GM10248 (cell line): ENCODE measurements around the gene HOXB5.

Experiments
- CTCF ChIA-PET: fragments of 300-600 bp; sonication (Branson Sonifier 250); formaldehyde crosslinking; extraction: SDS; loops from one replicate; lab custom pipeline; 2021; ENCODE audit warnings: antibody characterized with exemption; lab: Yijun Ruan, JAX
- POLR2A ChIA-PET: fragments of 350-650 bp; sonication (Branson Sonifier 250); formaldehyde crosslinking; extraction: SDS; loops from one replicate; lab custom pipeline; 2020; ENCODE audit warnings: antibody characterized with exemption; lab: Yijun Ruan, JAX
- DNase-seq: peaks from one replicate; pipeline ENCODE4 v3.0.0; 2012; ENCODE audit errors: extremely low spot score
- CTCF ChIP-seq: IDR thresholded peaks from 2 replicates; pipeline ENCODE4 v1.5.1; 2012; ENCODE audit warnings: mild to moderate bottlenecking, low read depth; ENCODE audit errors: extremely low read depth, missing control alignments, control extremely low read depth

HOXB5 gene

GRCh38 chr17:48629411-48629759 is 35.8 kb upstream of the HOXB5 start:
- CTCF ChIA-PET: interaction anchor here (1.6 to 2.4 kb wide), 4 partner anchors 11 to 175 kb away, joined by 4 to 16 read pairs (median 5); no protein-coding TSS in a partner anchor
- POLR2A ChIA-PET: no interaction called here
- no peak for DNase-seq
- no peak for TF ChIP-seq CTCF

GRCh38 chr17:48628649-48629410 is 35.3 kb upstream of the HOXB5 start:
- DNase-seq: no peak
- CTCF ChIA-PET: interaction anchor here (1.6 to 6.1 kb wide), 5 partner anchors 11 to 175 kb away, joined by 4 to 31 read pairs (median 6); partner anchors contain the start of gene HOXB8
- POLR2A ChIA-PET: no interaction called here
- TF ChIP-seq CTCF: no peak

GRCh38 chr17:48627623-48628521 is 34.3 kb upstream of the HOXB5 start:
- ChIA-PET CTCF (interaction anchor here (1.7 to 6.1 kb wide), 4 partner anchors 9 to 13 kb away, joined by 6 to 31 read pairs (median 22); partner anchors contain the start of gene HOXB8), POLR2A (no interaction called here)
- TF ChIP-seq CTCF: no peak
- DNase-seq: no peak

GRCh38 chr17:48627118-48627597 is 33.6 kb upstream of the HOXB5 start:
- no peak for DNase-seq
- ChIA-PET POLR2A (no interaction called here), CTCF (interaction anchor here (3.2 to 6.1 kb wide), 2 partner anchors 9 to 13 kb away, joined by 28 to 31 read pairs; partner anchors contain the start of gene HOXB8)
- TF ChIP-seq CTCF: no peak

- CTCF ChIA-PET: interaction anchor here (0.9 to 6.1 kb wide), 10 partner anchors 10 to 600 kb away, joined by 3 to 31 read pairs (median 5); partner anchors contain the start of genes HOXB3 and HOXB8
- no peak for DNase-seq
- no peak for TF ChIP-seq CTCF
- POLR2A ChIA-PET: no interaction called here
These were observed 32.9 kb upstream of the HOXB5 start, which contains the start of gene HOXB9 for GRCh38 chr17:48626245-48627117. TSS of gene HOXB9 (minus strand) at chr17:48626358. CDS start at chr17:48626269, 89 bp downstream.
